ENCODE results near the gene MGAT2.
"Not testable (repeated sequence)": the region's sequence is repeated elsewhere in the genome, so short reads cannot be mapped to it uniquely, and the experiment has no call there.

Gene MGAT2

DNA sequence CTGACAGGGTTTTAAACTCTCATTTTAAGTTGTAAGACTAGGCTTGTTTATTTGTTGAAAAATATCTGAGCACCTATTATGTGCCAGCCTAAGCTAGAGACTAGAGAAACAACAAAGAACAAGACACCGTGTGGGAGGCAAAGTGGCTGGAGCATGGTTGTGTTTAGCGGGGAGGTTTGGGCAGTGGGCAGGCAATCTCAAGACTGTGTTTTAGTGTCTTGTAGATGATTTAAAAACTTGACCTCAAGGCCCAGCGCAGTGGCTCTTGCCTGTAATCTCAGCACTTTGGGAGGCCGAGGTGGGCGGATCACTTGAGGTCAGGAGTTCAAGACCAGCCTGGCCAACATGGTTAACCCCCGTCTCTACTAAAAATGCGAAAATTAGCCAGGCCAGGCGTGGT is 7.9 kb upstream of the MGAT2 start:
- DNase-seq (ENCODE audit: low read depth), result no peak

DNA sequence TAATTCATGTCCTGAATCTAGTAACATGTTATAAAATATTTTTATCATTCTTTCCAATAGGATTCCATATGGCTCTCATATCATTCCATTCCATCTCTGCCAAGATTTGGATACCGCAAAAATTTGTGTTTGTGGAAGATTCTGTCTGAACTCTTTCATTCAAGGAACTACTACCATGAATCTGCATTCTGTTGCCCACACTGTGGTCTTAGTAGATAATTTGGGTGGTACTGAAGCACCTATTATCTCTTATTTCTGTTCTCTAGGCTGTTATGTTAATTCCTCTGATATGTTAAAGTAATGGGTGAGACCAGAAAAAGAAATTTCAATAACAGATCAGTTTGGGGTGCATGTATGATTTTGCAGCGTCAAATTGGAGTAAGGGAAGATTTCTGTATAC is 6.4 kb upstream of the MGAT2 start:
- no peak for DNase-seq (ENCODE audit: low read depth)

DNA sequence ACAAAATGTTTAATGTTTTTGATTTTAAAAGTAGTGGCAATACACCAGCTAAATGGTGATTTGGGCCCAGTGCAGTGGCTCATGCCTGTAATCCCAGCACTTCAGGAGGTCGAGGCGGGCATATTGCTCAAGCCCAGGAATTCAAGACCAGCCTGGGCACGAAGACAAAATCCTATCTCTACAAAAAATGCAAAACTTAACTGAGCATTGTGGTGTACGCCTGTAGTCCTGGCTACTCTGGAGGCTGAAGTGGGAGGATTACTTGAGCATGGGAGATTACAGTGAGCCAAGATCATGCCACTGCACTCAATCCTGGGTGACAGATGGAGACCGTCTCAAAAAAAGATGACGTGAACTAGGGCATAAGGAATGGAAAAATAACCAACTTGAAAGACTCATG is 4.8 kb upstream of the MGAT2 start:
- no peak for DNase-seq (ENCODE audit: low read depth)

DNA sequence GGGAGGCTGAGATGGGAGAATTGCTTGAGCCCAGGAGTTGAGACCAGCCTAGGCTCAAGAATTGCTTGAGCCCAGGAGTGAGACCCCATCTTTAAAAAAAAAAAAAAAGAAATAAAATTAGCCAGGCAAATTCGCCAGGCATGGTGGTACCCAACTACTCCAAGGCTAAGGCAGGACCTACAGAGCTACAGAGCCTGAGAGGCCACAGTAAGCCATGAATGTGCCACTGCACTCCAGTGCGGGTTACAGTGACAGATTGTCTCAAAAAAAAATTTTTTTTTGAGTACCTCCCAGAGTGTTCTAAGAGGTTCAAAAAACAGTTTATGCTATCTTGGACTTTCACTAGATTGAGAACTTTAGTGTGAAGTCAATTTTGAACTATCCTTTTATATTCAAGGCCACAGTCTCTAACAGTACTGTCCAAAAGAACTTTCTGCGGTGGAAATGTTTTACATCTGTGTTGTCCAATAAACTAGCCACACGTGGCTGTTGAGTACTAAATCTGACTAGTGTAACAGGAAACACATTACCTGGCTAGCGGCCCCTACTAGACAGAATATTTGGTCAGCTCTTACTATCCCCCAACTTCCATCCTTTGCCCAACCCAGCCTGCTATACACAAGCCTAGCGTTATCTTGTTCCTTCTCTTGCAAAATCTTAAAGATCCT is 2.6 kb upstream of the MGAT2 start:
- DNase-seq (ENCODE audit: low read depth), result no peak

DNA sequence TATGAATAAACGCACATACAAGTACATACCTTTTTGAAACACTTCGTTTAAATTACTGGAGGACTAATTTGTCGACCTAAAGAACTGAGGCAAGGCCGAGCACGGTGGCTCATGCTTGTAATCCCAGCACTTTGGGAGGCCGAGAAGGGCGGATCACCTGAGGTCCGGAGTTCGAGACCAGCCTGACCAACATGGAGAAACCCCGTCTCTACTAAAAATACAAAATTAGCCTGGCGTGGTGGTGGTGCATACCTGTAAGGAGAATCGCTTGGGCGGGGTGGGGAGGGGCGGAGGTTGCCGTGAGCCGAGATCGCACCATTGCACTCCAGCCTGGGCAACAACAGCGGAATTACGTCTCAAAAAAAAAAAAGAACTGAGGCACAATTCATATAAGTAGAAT is 1.3 kb upstream of the MGAT2 start:
- DNase-seq (ENCODE audit: low read depth), result not testable (repeated sequence)

DNA sequence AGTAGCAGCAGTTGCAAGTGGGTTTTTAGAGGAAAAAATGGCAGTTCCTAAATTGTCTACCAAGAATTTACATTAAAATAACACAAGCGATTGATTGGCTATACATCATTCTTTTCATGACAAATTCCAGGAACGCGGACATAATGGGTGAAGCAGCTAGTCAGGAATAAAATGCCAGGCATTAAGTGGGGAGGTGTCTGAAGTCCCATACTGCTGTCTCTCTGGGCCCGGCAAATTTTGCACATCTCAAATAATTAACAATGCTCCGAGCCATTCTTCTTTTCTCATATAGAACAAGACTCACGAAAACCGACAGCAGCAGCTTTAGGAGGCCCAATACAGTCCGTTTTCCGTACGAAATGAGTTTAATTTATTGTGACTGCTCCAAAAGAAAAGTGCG is 869 bp upstream of the MGAT2 start:
- no peak for DNase-seq (ENCODE audit: low read depth)

DNA sequence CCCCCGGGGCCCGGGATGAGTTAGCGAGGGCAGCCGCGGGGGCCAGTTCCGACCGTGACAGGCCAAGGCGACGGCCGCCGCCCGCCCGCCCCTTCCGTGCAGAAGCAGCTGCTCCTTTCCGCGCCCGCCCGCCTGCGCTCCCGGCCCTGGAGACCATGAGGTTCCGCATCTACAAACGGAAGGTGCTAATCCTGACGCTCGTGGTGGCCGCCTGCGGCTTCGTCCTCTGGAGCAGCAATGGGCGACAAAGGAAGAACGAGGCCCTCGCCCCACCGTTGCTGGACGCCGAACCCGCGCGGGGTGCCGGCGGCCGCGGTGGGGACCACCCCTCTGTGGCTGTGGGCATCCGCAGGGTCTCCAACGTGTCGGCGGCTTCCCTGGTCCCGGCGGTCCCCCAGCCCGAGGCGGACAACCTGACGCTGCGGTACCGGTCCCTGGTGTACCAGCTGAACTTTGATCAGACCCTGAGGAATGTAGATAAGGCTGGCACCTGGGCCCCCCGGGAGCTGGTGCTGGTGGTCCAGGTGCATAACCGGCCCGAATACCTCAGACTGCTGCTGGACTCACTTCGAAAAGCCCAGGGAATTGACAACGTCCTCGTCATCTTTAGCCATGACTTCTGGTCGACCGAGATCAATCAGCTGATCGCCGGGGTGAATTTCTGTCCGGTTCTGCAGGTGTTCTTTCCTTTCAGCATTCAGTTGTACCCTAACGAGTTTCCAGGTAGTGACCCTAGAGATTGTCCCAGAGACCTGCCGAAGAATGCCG is 699 bp downstream of the MGAT2 start:
- DNase-seq (ENCODE audit: low read depth), result no peak

DNA sequence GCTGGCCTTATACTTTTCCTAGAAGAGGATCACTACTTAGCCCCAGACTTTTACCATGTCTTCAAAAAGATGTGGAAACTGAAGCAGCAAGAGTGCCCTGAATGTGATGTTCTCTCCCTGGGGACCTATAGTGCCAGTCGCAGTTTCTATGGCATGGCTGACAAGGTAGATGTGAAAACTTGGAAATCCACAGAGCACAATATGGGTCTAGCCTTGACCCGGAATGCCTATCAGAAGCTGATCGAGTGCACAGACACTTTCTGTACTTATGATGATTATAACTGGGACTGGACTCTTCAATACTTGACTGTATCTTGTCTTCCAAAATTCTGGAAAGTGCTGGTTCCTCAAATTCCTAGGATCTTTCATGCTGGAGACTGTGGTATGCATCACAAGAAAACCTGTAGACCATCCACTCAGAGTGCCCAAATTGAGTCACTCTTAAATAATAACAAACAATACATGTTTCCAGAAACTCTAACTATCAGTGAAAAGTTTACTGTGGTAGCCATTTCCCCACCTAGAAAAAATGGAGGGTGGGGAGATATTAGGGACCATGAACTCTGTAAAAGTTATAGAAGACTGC is 1.5 kb downstream of the MGAT2 start:
- no peak for DNase-seq (ENCODE audit: low read depth)

DNA sequence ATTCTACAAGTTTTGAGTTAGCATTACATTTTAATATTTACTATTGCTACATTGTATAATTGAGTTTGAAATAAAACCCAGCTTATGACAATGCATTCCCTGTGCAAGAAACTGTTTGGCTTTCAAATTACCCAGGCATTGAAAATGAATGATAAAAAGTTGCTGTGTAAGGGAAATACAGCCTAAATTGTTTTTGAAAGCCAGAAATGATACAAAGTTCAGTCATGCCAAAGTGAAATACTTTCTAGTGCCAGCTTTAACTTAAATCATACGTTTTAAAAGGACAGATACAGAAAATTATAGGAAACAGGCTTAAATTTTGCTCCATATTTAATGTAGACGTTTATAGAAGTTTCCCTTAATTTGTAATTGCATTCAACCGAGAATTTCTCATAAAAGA is 2.8 kb downstream of the MGAT2 start:
- no peak for DNase-seq (ENCODE audit: low read depth)

DNA sequence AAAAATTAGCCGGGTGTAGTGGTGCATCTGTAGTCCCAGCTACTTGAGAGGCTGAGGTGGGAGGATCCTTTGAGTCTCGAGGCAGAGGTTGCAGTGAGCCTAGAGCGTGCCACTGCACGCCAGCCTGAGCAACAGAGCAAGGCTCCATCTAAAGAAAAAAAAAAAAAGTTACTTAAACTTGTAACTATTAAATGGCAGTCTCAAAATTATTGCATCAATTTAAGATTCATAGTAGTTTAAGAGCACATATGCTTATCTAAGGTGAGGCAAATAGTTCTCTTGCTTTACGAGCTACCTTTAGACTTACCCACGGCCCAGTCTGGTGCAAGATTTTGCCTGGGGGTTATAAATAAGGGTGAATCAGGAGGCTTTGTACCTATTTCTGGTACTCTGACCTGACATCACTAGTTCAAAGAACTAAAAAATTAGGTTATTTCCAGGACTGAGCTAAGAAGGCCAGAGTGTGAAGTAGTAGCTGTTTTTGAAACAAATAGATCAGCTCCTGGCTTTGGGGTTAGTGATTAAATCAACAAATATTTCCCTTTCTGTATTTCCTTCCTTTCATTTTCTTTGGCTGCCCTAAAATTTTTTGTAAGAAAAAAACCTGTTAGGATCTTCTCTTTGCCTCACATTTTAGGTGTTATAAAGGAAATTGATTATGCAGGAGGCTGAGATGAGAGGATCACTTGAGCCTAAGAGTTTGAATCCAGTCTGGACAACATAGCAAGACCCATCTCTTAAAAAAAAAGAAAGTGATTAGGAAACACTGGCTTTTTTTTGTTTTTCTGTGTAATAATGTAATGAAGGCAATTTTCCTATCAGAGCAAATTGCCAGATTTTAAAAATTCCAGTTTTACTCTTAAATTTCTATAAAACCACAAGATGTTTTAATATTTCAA is 3.6 kb downstream of the MGAT2 start:
- no peak for DNase-seq (ENCODE audit: low read depth)

DNA sequence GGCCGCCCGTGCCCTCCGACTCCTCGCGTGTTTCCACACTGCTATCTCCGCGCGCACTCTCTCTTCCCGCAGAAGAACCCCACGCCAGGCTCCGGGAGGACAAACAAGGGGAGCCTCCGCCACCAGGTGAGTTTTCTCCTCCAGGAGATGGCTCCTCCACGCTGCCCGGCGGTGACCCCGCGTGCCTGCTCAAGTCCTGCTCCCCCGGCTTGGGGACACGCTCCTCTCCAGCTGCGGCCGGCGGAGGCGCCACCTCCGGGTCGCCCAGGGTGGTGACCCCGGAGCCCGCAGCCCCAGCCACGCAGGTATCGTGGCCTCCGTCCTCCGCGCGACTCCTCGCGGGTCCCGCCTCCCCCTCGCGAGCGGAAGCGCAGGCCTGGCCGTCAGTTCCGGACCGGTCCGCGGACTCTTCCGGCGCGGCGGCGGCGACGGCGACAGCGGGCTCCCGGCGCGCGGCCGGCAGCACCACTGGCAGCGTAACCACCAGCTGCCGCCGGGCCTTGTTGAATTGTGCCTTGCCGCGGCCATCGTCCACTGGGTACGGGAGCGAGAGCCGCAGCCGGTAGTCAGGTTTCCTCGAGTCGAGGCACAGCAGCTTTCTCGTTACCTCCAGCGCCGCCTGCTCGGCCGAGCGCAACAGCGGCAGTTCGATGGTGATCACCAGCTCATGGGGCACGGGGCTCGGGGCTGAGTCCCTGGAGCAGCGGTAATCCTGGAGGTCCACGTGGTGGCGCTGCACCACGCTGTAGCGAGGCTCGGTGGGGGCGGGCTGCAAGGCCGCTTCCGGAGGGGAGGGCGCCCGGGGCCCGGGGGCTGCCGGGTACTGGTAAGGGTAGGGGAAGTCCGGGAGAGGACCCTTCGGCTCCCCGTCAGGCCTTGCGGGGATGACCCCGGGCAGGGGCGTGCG is 13.3 kb downstream of the MGAT2 start:
- DNase-seq (ENCODE audit: low read depth), result peak; percentile 64

DNA sequence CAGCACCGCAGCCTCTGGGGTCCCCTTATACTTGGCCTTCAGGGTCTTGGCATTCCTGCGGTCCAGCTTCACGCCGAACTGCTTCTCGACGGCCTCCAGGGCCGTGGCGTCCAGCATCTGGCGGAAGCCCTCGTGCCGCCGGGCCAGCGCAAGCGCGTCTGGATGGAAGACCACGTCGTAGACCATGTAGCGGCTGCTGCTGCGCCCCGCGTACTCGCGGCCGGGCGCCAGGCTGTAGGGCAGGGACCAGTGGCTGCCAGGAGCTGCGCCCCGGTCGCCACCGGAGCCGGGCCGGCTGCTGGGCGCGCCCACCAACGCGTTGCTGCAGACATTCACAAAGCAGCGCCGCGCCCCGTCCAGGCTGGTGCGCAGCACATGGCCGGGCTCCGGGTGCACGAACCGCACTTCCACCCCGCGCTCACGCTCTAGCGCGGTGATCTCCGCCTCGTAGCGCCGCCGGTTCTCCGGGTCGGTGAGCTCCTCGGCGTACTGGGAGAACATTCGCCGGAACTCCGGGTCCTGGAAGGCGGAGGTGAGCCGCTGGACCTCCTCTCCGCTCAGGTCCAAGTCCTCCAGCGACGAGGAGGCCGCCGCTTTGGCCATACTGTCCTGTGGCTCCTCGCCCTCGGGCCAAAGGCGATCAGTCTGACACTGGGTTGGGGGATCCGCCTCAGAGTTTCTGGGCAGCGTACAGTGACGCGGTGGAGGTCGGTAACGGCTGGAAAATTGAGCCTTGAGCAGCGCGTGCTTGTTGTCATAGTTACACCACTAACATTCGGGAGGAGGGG is 14.1 kb downstream of the MGAT2 start, which contains the start of gene DNAAF2:
TSS of gene DNAAF2 (minus strand) at position 698 of the 788 bp plus-strand sequence. CDS start at position 603, 95 bp downstream.
- peak; percentile 30 for DNase-seq (ENCODE audit: low read depth)

DNA sequence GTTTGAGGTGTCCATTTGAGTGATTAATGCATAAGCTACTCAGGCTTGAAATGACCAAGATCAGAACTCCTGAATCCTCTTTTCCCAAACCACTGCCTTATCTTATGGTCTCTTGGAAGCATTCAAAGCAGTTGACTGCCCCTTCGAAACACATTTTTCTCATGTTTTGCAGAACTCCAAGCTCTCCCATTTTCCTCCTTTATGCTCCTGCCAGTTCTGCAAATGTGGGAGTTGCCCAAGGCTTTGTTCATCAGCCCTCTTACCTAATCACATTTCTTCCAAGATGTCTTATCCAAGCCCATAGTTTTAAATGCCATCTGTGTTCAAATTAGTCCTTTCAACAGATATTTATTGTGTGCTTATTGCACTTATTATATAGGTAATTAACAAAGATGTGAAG is 16.3 kb downstream of the MGAT2 start:
- DNase-seq (ENCODE audit: low read depth), result no peak

DNA sequence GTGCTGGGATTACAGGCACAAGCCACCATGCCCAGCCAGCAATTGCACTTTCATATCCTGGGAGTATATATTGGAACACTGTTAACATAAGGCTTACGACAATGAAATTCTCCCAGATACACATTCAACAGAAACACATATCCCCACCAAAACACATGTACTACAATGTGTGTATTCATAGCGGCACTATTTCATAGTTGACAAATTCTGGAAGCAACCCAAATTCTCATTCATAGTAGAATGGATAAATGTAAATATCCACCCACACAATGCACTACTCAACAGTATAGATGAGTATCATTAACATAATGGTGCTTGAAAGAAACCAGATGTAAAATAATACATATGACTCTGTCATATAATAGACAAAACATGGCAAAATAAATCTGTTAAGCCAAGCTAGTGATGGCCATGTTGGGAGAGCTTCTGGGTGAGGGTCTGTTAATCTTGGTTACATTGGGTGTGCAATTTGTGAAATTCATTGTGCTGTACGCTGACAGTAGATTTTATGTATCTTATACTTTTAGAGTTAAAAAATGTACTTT is 17.0 kb downstream of the MGAT2 start:
- DNase-seq (ENCODE audit: low read depth), result no peak

DNA sequence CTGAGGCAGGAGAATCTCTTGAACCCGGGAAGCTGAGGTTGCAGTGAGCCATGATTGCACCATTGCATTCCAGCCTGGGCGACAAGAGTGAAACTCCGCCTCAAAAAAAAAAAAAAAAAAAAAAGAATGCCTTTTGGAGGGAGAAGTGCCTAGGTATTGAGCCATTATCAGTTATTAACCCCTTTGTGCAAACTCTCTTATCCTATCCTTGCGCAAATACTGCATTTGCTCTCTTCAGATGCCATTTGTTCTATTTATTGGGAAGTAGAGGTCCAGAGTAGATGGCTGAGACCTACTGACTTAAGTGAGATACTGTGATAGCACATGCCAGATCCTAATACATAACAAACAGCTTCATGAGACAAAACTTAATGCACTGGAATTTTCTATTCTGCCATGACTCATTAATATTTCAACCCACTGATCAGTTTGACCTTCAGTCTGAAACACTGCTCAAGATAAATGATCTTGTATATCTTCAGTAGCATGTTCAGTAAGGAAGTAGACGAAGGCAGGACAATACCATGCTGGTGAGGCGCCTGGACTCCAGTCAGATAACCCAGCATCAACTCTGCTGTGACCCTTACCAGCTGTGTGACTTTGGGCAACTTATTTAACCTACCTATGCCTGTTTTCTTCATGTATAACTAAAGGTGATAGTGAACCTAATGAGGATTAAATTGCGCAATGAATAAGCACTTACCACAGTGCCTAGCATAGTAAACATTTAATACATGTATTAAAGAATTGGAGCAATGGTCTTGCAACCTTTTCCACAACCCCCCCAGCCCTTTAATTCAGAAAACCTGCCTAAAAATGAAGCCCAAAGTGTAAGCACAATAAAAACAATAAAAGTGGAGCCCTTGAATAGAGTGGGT is 20.2 kb downstream of the MGAT2 start:
- DNase-seq (ENCODE audit: low read depth), result no peak

DNA sequence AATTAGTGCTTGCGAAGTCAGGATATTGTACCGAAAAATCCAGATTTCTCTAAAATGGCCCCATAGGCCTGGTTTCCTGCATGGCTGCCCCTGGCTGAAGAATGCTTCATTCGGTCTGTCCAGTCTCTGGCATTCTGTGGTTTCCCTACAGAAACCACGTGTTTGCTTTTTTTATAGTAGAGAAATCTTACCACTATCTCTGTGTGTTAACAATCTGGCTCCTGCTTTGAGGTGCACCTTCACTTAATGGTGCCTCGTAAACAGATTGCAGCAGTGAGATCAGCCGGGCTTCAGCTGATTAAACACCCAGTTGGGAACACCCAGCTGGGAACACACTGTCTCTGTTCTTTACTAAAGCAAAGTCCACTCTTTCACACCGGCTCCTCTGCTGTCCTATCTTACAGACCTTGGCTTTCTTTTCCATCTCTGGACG is 21.1 kb downstream of the MGAT2 start:
- no peak for DNase-seq (ENCODE audit: low read depth)

DNA sequence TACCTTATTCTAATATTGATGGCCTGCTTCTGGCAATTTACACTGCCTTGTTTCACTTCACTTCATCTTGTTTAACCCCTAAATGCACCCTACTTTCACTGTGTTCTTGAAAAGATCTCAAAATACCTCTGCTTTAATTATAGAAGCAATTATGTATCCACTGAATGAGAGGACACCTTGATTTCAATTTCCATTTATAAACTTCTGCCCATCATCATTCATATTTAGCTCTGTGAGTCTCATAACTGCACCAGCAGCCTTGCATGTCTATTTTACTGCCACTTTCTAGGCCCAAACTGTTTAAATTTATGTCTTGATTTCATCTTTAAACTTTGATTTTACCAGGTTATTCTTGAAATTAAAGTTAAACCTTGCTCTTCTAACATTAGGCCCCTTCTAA is 21.6 kb downstream of the MGAT2 start:
- DNase-seq (ENCODE audit: low read depth), result no peak

DNA sequence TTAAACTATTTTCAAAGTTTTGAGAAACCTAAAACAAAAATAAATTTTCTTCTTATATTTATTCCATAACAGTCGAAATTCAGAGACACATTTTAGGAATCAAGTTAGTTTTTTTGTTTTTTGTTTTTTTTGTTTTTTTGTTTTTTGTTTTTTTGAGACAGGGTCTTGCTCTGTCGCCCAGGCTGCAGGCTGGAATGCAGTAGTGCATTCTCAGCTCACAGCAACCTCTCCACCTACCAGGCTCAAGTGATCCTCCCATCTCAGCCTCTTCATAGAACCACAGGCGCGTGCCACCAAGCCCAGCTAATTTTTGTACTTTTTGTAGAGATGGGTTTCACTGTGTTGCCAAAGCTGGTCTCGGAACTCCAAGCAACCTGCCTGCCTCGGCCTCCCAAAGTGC is 32.9 kb downstream of the MGAT2 start:
- no peak for DNase-seq (ENCODE audit: low read depth)

DNA sequence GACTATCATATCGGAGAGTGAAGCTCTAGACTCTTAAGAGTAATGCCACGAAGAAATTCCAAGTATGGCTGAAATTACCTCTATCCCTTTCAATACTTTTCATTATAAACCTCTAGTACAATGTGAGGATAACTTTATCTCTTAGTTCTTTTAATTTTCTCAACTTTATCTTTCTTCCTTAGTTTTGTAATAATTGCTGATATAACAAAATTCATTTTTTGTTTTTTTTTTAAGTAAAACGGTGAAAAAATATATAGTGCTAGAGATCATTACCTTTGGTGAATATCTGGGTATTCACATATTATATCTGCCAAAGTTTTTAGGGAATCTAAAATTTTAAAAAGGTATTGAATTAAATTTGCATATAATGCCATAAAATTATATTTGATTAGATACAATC is 33.9 kb downstream of the MGAT2 start:
- DNase-seq (ENCODE audit: low read depth), result no peak

All from HS-5 (cell line).